ENCODE data around the gene RESF1.

Gene RESF1

DNA sequence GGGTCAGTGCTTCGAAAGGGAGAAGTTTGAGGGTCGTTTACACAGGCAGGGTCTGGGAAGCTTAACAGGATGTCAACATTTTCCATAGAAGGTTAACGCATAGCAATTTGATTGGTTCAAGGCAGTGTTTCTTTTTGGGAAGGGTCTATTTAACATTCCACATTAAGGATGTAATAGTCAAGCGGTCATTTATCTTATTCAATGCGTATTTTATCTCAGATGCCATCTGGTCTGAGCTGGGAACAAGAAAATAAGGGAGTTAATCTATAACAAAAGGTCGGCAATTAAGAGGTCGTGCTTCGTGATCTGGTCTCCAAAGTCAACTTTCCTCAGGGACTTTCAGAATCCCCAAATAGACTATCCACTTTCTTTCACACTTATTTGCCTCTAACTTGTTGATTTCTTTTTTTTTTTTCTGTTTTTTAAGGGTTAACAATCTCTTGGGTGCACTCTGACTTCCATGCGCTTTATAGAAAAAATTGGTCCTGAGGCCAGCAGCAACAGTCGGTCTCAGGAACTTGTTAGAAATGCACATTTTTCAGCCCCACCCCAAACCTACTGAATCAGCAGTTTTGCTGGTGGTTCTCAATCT is 550 bp upstream of the RESF1 start:
- no peak for FAIRE-seq
- DNase-seq (ENCODE audit: insufficient read length, low spot score): no peak
- TF ChIP-seq POLR2AphosphoS5 (IDR thresholded peaks at IDR 0.05; ENCODE audit: low read depth, low read length) (no peak), POU2F2 (IDR thresholded peaks at IDR 0.05; ENCODE audit: low read depth, low read length) (no peak), TAF1 (IDR thresholded peaks at IDR 0.05; ENCODE audit: low read depth, low read length) (no peak), SPI1 (IDR thresholded peaks at IDR 0.05; ENCODE audit: low read depth, low read length) (no peak), PAX5 (IDR thresholded peaks at IDR 0.05; ENCODE audit: insufficient read depth, low read length, severe bottlenecking) (no peak)

DNA sequence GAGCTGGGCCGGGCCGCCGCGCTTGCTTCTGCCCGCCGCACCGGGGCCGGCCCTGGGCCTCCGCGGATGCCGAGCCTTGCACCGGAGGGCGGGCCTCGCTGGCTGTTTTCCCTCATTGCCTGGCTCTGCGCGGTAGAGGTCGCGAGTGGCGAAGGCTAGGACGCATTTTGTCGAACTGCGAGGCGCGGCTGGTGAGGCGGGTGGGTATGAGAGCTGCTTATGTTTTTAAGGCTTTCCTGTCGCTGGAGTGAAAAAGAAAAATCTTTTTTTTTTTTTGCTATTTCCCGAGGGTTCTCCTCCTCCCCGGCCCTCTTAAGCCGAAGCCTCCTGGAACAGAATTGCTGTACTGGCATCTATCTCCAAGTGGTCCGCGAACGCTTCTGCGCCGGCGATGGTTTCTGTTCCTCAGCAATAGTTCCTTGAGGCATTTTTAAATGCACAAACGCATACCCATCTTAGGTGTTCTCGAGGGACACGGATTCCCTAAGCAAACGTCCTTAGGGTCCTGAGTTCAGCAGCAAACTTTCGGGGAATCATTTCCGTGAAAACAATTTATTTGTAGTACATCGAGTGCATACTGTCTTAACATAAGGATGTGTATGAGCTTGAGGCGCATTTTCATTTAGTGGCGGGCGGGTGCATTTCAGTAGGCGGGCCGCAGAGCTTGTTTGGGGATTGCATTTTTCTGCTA is 631 bp downstream of the RESF1 start:
- TF ChIP-seq POLR2AphosphoS5 (IDR thresholded peaks at IDR 0.05; ENCODE audit: low read depth, low read length): 0 out of 2 replicates have a peak, but pooled peaks have one; percentile 8
- peak; percentile 87 for TF ChIP-seq SPI1 (IDR thresholded peaks at IDR 0.05; ENCODE audit: low read depth, low read length)
- TF ChIP-seq POLR2A (IDR thresholded peaks at IDR 0.05; ENCODE audit: low read depth, low read length): no peak; the same call in 1 of the 2 replicates
- no peak for TF ChIP-seq PAX5 (IDR thresholded peaks at IDR 0.05; ENCODE audit: insufficient read depth, low read length, severe bottlenecking)
- TF ChIP-seq POU2F2 (IDR thresholded peaks at IDR 0.05; ENCODE audit: low read depth, low read length): no peak
- FAIRE-seq (peak; percentile 78), DNase-seq (ENCODE audit: insufficient read length, low spot score) (no peak)

DNA sequence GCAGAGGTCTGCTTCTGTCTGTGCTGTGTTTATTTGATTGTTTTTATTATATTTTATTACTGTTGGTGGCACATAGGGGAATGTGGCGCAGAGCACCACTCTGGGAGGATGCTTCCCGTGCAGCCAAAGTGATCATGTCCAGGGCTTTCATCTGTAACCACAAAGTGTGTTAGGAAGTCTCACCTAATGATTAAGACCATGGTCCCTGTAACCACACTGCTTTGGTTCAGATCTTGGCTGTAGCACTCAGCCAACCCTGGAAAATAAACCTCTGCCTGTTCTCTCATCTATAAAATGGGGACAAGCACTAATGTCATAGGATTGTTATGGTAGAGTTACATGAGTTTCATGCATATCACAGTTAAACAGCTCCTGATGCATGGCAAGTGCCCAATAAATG is 1.9 kb downstream of the RESF1 start:
- DNase-seq (ENCODE audit: insufficient read length, low spot score) (no peak), FAIRE-seq (peak; percentile 56)
- TF ChIP-seq TAF1 (IDR thresholded peaks at IDR 0.05; ENCODE audit: low read depth, low read length): no peak
- TF ChIP-seq SPI1 (IDR thresholded peaks at IDR 0.05; ENCODE audit: low read depth, low read length): no peak
- no peak for TF ChIP-seq POLR2AphosphoS5 (IDR thresholded peaks at IDR 0.05; ENCODE audit: low read depth, low read length)
- TF ChIP-seq PAX5 (IDR thresholded peaks at IDR 0.05; ENCODE audit: insufficient read depth, low read length, severe bottlenecking): no peak
- TF ChIP-seq POU2F2 (IDR thresholded peaks at IDR 0.05; ENCODE audit: low read depth, low read length): no peak
- no peak for TF ChIP-seq POLR2A (IDR thresholded peaks at IDR 0.05; ENCODE audit: low read depth, low read length)

DNA sequence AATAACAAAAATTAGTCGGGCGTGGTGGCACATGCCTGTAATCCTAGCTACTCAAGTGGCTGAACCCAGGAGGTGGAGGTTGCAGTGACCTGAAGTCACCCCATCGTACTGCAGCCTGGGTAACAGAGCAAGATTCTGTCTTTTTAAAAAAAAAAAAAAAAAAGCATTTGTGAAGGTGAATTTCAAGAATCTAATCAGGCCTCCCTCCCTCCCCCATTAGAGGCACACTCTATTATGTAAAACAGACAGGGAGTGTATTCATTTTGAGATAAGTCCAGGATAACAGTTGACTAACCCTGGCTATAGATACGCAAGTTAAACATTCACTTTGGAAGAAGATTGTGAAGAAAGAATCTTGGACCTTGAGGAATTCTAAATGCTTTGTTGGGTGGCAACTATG is 2.9 kb downstream of the RESF1 start:
- TF ChIP-seq POLR2A (IDR thresholded peaks at IDR 0.05; ENCODE audit: low read depth, low read length) (no peak), POLR2AphosphoS5 (IDR thresholded peaks at IDR 0.05; ENCODE audit: low read depth, low read length) (no peak), POU2F2 (IDR thresholded peaks at IDR 0.05; ENCODE audit: low read depth, low read length) (no peak), SPI1 (IDR thresholded peaks at IDR 0.05; ENCODE audit: low read depth, low read length) (no peak)
- FAIRE-seq: no peak
- DNase-seq (ENCODE audit: insufficient read length, low spot score): no peak

DNA sequence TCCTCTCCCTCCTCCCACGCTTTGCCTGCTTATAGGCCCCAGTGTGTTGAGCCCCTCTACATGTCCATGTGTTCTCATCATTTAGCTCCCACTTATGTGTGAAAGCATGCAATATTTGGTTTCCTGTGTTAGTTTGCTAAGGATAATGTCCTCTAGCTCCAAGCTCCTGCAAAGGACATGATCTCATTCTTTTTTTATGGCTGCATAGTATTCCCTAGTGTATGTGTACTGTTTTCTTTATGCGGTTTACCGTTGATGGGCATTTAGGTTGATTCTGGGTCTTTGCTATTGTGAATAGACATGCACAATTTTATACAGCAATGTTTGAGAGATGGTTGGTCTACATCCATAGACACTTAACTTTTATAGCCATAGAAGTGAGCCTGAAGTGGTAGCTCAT is 5.1 kb downstream of the RESF1 start:
- FAIRE-seq (peak; percentile 16), DNase-seq (ENCODE audit: insufficient read length, low spot score) (no peak)
- no peak for TF ChIP-seq POU2F2 (IDR thresholded peaks at IDR 0.05; ENCODE audit: low read depth, low read length)
- no peak for TF ChIP-seq POLR2A (IDR thresholded peaks at IDR 0.05; ENCODE audit: low read depth, low read length)
- no peak for TF ChIP-seq POLR2AphosphoS5 (IDR thresholded peaks at IDR 0.05; ENCODE audit: low read depth, low read length)
- TF ChIP-seq SPI1 (IDR thresholded peaks at IDR 0.05; ENCODE audit: low read depth, low read length): no peak
- no peak for TF ChIP-seq PAX5 (IDR thresholded peaks at IDR 0.05; ENCODE audit: insufficient read depth, low read length, severe bottlenecking)
- no peak for TF ChIP-seq TAF1 (IDR thresholded peaks at IDR 0.05; ENCODE audit: low read depth, low read length)

DNA sequence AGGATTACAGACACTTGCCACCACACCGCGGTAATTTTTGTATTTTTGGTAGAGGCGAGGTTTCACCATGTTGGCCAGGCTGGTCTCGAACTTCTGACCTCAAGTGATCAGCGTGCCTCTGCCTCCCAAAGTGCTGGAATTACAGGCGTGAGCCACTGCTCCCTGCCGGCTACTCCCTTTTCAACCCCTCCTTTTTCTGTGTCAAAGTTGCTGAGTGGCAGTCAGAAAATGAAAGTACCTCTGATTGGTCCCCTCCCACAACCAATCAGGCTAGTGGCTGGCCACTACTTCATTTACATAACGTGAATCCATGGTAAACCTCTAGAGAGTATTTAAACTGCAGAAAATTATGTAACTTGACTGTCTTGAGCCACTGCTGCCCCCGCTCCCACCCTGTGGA is 5.9 kb downstream of the RESF1 start:
- TF ChIP-seq POU2F2 (IDR thresholded peaks at IDR 0.05; ENCODE audit: low read depth, low read length): no peak
- DNase-seq (ENCODE audit: insufficient read length, low spot score) (no peak), FAIRE-seq (peak; percentile 31)

DNA sequence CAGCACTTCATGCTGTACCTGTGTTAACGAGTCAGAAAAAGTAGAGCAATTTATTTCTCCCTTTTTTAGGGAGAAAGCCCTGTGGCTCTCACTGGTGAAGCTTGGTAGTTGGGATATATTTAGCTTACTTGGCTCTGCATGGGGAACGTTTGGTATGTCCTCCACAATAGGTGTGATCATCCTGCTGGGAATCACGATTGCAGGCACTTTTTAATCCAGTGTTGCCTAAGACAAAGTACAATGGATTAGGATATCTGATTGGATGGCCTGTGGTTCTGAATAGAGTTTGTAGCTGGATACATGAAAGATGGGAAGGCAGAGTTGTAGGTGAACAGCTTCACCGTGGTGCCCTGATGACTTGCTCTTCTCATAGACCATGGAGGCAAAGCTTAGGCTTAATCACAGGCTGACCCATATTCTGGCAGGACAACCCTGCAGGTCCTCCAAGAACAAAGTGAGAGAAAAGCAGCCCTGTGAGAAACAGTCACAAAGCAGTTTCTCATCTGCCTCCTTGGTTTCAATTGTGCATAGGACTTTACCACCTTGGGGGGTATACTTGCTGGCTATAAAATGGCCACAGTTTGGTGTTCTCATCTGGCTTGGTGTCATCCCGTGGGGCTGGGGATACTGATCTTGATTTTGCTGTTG is 7.5 kb downstream of the RESF1 start:
- FAIRE-seq (peak; percentile 13), DNase-seq (ENCODE audit: insufficient read length, low spot score) (no peak)
- TF ChIP-seq PAX5 (IDR thresholded peaks at IDR 0.05; ENCODE audit: insufficient read depth, low read length, severe bottlenecking) (no peak), SPI1 (IDR thresholded peaks at IDR 0.05; ENCODE audit: low read depth, low read length) (no peak), TAF1 (IDR thresholded peaks at IDR 0.05; ENCODE audit: low read depth, low read length) (no peak), POLR2AphosphoS5 (IDR thresholded peaks at IDR 0.05; ENCODE audit: low read depth, low read length) (no peak), POLR2A (IDR thresholded peaks at IDR 0.05; ENCODE audit: low read depth, low read length) (no peak), POU2F2 (IDR thresholded peaks at IDR 0.05; ENCODE audit: low read depth, low read length) (no peak)

DNA sequence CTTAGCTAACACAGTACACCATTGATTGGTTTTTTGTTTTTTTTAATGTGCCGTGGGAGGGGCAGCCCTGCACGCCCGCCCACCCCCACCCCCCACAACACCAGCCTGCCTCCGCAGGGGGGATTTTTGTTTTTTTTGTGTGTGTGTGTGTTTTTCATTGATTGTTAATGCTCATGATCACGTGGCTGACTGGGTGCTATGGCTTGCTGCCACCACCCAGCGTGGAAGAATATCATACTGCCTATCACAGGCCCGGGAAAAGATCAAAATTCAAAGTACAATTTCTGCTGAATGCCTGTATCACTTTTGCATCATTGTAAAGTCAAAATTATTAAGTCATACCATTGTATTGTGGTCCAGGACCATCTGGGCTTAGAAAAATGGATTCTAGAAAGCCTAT is 8.3 kb downstream of the RESF1 start:
- no peak for TF ChIP-seq SPI1 (IDR thresholded peaks at IDR 0.05; ENCODE audit: low read depth, low read length)
- TF ChIP-seq POLR2A (IDR thresholded peaks at IDR 0.05; ENCODE audit: low read depth, low read length): no peak
- no peak for TF ChIP-seq POLR2AphosphoS5 (IDR thresholded peaks at IDR 0.05; ENCODE audit: low read depth, low read length)
- TF ChIP-seq POU2F2 (IDR thresholded peaks at IDR 0.05; ENCODE audit: low read depth, low read length): no peak
- TF ChIP-seq PAX5 (IDR thresholded peaks at IDR 0.05; ENCODE audit: insufficient read depth, low read length, severe bottlenecking): no peak
- no peak for TF ChIP-seq TAF1 (IDR thresholded peaks at IDR 0.05; ENCODE audit: low read depth, low read length)
- FAIRE-seq (no peak), DNase-seq (ENCODE audit: insufficient read length, low spot score) (no peak)

DNA sequence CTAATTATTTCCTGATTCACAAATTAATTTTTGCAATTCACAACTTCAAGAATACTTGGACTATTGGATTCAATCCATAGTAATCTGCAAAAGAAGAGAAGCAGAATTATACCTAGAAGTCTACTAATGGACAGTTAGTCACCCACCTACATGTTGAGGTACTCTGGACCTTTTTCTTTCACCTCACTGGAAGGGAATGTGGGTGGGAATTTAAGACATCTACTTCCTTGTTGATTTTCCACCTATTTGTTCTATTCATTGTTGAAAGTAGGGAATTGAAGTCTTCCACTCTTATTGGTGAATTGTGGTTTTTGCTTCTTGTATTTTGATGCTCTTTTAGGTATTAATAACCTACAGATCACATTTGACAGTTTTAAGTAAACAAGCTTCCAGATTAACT is 11.0 kb downstream of the RESF1 start:
- FAIRE-seq (no peak), DNase-seq (ENCODE audit: insufficient read length, low spot score) (no peak)

More for the DNA sequence above, 11.0 kb downstream of the RESF1 start:
- no peak for TF ChIP-seq TAF1 (IDR thresholded peaks at IDR 0.05; ENCODE audit: low read depth, low read length)
- no peak for TF ChIP-seq POLR2A (IDR thresholded peaks at IDR 0.05; ENCODE audit: low read depth, low read length)
- TF ChIP-seq PAX5 (IDR thresholded peaks at IDR 0.05; ENCODE audit: insufficient read depth, low read length, severe bottlenecking): no peak
- no peak for TF ChIP-seq POLR2AphosphoS5 (IDR thresholded peaks at IDR 0.05; ENCODE audit: low read depth, low read length)
- no peak for TF ChIP-seq POU2F2 (IDR thresholded peaks at IDR 0.05; ENCODE audit: low read depth, low read length)
- TF ChIP-seq SPI1 (IDR thresholded peaks at IDR 0.05; ENCODE audit: low read depth, low read length): no peak
